Spleen (tissue), 11 donors: ENCODE data around the gene EFR3B. TPM values are rescaled to one million over a fixed set of nuclear protein-coding genes. Genes with fewer than 3 reads are reported as not detected.
A peak's percentile ranks its signal among the peaks of the same experiment; 100 is the strongest.
"Not testable (repeated sequence)": the region's sequence is repeated elsewhere in the genome, so short reads cannot be mapped to it uniquely, and the experiment has no call there.

ENCODE experiments used
- DNase-seq: peaks from one replicate; pipeline ENCODE4 v3.0.0-alpha.2; 2020
- H3K27ac ChIP-seq, 8 donors: fragments of 200-600 bp; sonication (generic) in 7 of 8; 1 replicate in 4 of 8; 2 replicates in 4 of 8; pipeline versions ENCODE4 v1.5.0 to v1.8.0; 2016 to 2021; ENCODE audit warnings: inconsistent platforms in 4 of 8, mild to moderate bottlenecking in 4 of 8, moderate library complexity in 1 of 8
- H3K27me3 ChIP-seq, 7 donors: fragments of 200-600 bp; sonication (generic) in 6 of 7; replicated peaks in 1 of 7; 1 replicate in 4 of 7; 2 replicates in 3 of 7; pipeline versions ENCODE4 v1.5.0 to v1.8.0; 2016 to 2021; ENCODE audit warnings: inconsistent platforms in 3 of 7, mild to moderate bottlenecking in 1 of 7
- H3K36me3 ChIP-seq, 6 donors: fragments of 200-600 bp; sonication (generic) in 5 of 6; 1 replicate in 4 of 6; 2 replicates in 2 of 6; pipeline versions ENCODE4 v1.5.0 to v1.8.0; 2016 to 2021; ENCODE audit warnings: inconsistent platforms in 2 of 6
- H3K4me1 ChIP-seq, 6 donors: fragments of 200-600 bp; sonication (generic) in 5 of 6; 1 replicate in 3 of 6; 2 replicates in 3 of 6; pipeline versions ENCODE4 v1.5.0 to v1.8.0; 2016 to 2021; ENCODE audit warnings: inconsistent platforms in 3 of 6
- H3K4me3 ChIP-seq, 8 donors: fragments of 200-600 bp; sonication (generic) in 7 of 8; 1 replicate in 4 of 8; 2 replicates in 4 of 8; pipeline versions ENCODE4 v1.5.0 to v1.8.0; 2016 to 2021; ENCODE audit warnings: inconsistent platforms in 4 of 8, mild to moderate bottlenecking in 4 of 8, moderate library complexity in 2 of 8
- H3K9me3 ChIP-seq, 8 donors: fragments of 200-600 bp; sonication (generic) in 7 of 8; 1 replicate in 4 of 8; 2 replicates in 4 of 8; pipeline versions ENCODE4 v1.5.0 to v1.8.0; 2016 to 2021; ENCODE audit warnings: inconsistent platforms in 4 of 8
- POLR2A ChIP-seq, 3 donors: fragments of 450-650 bp; IDR thresholded peaks; one replicate each; pipeline ENCODE4 v1.5.1; 2017; ENCODE audit warnings: antibody characterized with exemption in 3 of 3, mild to moderate bottlenecking in 1 of 3
- POLR2AphosphoS5 ChIP-seq, 3 donors: sonication (generic); formaldehyde crosslinking; IDR thresholded peaks; one replicate each; pipeline ENCODE4 v1.5.1; 2017; ENCODE audit warnings: antibody characterized with exemption in 3 of 3
- WGBS, 5 donors: extraction: QIAGEN DNeasy Blood & Tissue Kit in 3 of 5; methylation state at CpG; one replicate each; pipeline versions ENCODE4 v1.1.5 to v1.1.7; 2013 to 2018; 5-methylcytosine and 5-hydroxymethylcytosine counted together
- intact Hi-C: fragments of 100-400 bp; cut with DNase I; formaldehyde crosslinking; loops from one replicate; pipeline ENCODE4 v1.15.0; 2023; ENCODE audit warnings: low total_unique reads
- polyA plus RNA-seq, 3 donors: library from polyadenylated mRNA; stranded (reverse); fragments of 200-250 nt; gene quantifications; one replicate each; pipeline ENCODE4 v1.2.1, GENCODE V29; 2013
- total RNA-seq, 7 donors: library from RNA; depleted of rRNA in 3 of 7; stranded (reverse); fragments of >200 nt in 3 of 7; fragmentation: NEBNext Ultra II Directional in 4 of 7; extraction: Animal tissue kit (Norgen Biotek cat#: 25700) in 4 of 7; gene quantifications; one replicate each; pipeline versions ENCODE4 v1.1.0 to v1.2.1, GENCODE V29; 2016 to 2021
- TF ChIP-seq, protein P1 (sequence below), 11 experiments: fragments of 200-600 bp in 7 of 11; fragments of 450-650 bp in 4 of 11; sonication (generic) in 4 of 11; IDR thresholded peaks in 8 of 11; conservative IDR thresholded peaks in 3 of 11; 1 replicate in 7 of 11; 2 replicates in 4 of 11; pipeline versions ENCODE4 v1.4.0 to v1.8.0; 2016 to 2021; ENCODE audit warnings: antibody characterized with exemption in 11 of 11, inconsistent platforms in 4 of 11, mild to moderate bottlenecking in 1 of 11
- donor health status: healthy with polysubstance abuse.
- donor health status: DM: no; HTN: no; CAD: no; lungs with moderate emphysema.
- donor health status: DM: no; HTN: no; CAD: no.
- donor health status: Bipolar disorder and iron deficiency.
- donor health status: healthy.
- donor health status: DM: no; HTN: no; CAD: no.
- donor health status: DM: yes; HTN: yes; CAD: no.

EFR3B gene
- total and polyA plus RNA-seq, 10 donors = 0.22 to 13.2 (median 8.2) TPM

- WGBS, 5 donors = 86 to 92% (median 90%) methylated on average over 10 of the region's 10 CpGs
- H3K4me3 ChIP-seq = peak overlapping the region in 2 of 8 donors; percentile 50 to 72
- H3K4me1 ChIP-seq = peaks cover 0 to 31% (median 7%) of the 10 kb centered on the region in 6 donors
- H3K27ac ChIP-seq = peak overlapping the region in 6 of 8 donors; percentile 76 to 92 (median 86)
- intact Hi-C loops = no loop called here
- H3K9me3 ChIP-seq = no peaks in the 10 kb centered on the region
- DNase-seq = peak; percentile 71
- H3K27me3 ChIP-seq = peaks cover 0 to 4% (median 0%) of the 10 kb centered on the region in 7 donors
- H3K36me3 ChIP-seq = peaks cover 0 to 12% (median 0%) of the 10 kb centered on the region in 6 donors
- TF ChIP-seq POLR2A (IDR thresholded peaks at IDR 0.05) = no peak
- TF ChIP-seq POLR2AphosphoS5 (IDR thresholded peaks at IDR 0.05) = no peak
- TF ChIP-seq, protein P1, sequence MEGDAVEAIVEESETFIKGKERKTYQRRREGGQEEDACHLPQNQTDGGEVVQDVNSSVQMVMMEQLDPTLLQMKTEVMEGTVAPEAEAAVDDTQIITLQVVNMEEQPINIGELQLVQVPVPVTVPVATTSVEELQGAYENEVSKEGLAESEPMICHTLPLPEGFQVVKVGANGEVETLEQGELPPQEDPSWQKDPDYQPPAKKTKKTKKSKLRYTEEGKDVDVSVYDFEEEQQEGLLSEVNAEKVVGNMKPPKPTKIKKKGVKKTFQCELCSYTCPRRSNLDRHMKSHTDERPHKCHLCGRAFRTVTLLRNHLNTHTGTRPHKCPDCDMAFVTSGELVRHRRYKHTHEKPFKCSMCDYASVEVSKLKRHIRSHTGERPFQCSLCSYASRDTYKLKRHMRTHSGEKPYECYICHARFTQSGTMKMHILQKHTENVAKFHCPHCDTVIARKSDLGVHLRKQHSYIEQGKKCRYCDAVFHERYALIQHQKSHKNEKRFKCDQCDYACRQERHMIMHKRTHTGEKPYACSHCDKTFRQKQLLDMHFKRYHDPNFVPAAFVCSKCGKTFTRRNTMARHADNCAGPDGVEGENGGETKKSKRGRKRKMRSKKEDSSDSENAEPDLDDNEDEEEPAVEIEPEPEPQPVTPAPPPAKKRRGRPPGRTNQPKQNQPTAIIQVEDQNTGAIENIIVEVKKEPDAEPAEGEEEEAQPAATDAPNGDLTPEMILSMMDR (IDR thresholded peaks at IDR 0.05 in 8 of 11, conservative IDR thresholded peaks at IDR 0.05 in 3 of 11) = no peak
Measured at GRCh38 chr2:25160376-25160775, 118.5 kb downstream of the EFR3B start.

DNA sequence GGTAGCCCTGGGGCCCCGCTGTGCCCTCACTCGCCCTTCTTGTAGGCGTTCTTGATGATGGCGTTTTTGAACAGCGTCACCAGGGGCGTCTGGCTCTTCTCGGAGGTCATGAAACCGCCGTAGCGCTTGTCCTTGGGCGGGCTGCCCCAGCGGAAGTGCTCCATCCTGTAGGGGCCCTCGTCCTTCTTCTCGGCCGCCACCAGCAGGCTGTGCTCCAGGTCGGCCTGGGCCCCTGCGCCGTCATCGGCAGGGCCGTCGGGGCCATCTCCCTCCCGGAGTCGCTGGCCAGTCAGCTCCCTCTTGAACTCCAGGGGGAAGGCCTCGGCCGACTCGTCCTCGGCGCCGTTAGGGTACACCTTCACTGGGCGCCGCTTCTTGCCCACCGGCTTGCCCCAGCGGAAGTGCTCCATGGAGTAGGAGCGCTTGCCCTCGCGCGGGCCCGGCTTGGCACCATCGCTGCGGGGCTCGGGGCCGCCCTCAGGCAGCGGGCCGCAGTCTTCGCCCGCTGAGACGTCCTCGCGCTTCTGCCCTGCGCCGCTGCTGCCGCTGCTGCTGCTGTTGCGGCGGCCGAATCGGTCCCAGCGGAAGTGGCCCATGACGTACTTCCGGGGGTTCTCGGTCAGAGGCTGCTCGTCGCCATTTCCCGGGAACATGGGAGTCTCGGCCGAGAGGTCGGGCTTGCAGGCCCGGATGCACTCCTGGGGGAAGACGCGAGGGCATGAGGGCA is 119.3 kb downstream of the EFR3B start:
- intact Hi-C loops = no loop called here

DNA sequence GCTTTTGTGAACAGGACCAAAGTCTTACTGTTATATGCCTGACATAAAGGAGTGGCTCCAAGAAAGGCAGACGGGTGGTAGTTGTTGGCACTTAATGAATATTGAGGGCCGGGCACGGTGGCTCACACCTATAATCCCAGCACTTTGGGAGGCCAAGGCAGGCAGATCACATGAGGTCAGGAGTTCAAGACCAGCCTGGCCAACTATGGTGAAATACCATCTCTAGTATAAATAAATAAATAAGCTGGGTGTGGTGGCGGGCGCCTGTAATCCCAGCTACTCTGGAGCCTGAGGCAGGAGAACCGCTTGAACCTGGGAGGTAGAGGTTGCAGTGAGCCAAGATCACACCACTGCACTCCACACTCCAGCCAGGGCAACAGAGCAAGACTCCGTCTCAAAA is 120.2 kb downstream of the EFR3B start:
- H3K9me3 ChIP-seq, H3K36me3 ChIP-seq, intact Hi-C loops, H3K27me3 ChIP-seq: not testable (repeated sequence)
- H3K27ac ChIP-seq = peak overlapping the region in 4 of 8 donors; percentile 86 to 92 (median 89)
- peak; percentile 51 for DNase-seq
- 97 to 99% (median 98%) methylated on average over 7 of the region's 7 CpGs for WGBS, 5 donors
- H3K4me1 ChIP-seq = peaks cover 6 to 46% (median 13%) of the 10 kb centered on the region in 6 donors
- peak overlapping the region in 1 of 8 donors; percentile 72 for H3K4me3 ChIP-seq

More for the DNA sequence above, 119.3 kb downstream of the EFR3B start:
- Histone ChIP-seq H3K36me3 (peaks cover 0 to 3% (median 0%) of the 10 kb centered on the region in 6 donors), H3K27me3 (peaks cover 0 to 4% (median 0%) of the 10 kb centered on the region in 7 donors), H3K9me3 (no peaks in the 10 kb centered on the region), H3K4me1 (peaks cover 6 to 40% (median 12%) of the 10 kb centered on the region in 6 donors), H3K27ac (peak overlapping the region; percentile 76 to 92 (median 86)), H3K4me3 (peak overlapping the region; percentile 31 to 72 (median 41))
- DNase-seq = peak; percentile 94
- 26 to 65% (median 36%) methylated on average over 25 to 69 of the region's 69 CpGs for WGBS, 5 donors
- TF ChIP-seq, protein P1 (IDR thresholded peaks at IDR 0.05 in 8 of 11, conservative IDR thresholded peaks at IDR 0.05 in 3 of 11) = peak in 1 of 11 experiments; percentile 19
- TF ChIP-seq POLR2A (IDR thresholded peaks at IDR 0.05) = no peak
- TF ChIP-seq POLR2AphosphoS5 (IDR thresholded peaks at IDR 0.05) = peak; percentile 74 to 90 (median 79)

DNA sequence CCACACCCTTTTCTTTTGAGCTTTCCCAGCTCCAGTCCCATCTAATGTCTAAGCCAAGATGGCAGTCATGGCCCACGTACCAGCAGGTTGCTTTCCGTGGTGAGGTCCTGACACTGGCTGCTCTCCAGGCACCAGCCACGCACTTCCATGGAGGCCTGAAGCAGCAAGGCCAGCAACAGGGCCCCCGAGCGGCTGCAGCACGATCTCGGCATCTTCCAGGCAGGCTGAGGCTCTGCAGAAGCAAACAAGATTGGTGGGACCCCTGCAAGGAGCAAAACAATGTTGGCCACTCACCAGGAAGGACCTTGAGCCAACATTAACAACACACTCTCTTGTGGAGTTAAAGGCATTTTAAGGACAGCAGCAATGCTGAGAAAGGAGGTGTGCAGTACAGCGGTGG is 122.7 kb downstream of the EFR3B start:
- DNase-seq = peak; percentile 52
- 84 to 87% (median 85%) methylated on average over 8 of the region's 8 CpGs for WGBS, 5 donors

More for the DNA sequence above, 122.7 kb downstream of the EFR3B start:
- peaks cover 6 to 33% (median 26%) of the 10 kb centered on the region in 7 donors for H3K27me3 ChIP-seq
- TF ChIP-seq, protein P1 (IDR thresholded peaks at IDR 0.05 in 8 of 11, conservative IDR thresholded peaks at IDR 0.05 in 3 of 11) = no peak
- TF ChIP-seq POLR2AphosphoS5 (IDR thresholded peaks at IDR 0.05) = no peak
- TF ChIP-seq POLR2A (IDR thresholded peaks at IDR 0.05) = no peak
- intact Hi-C loops = no loop called here
- H3K9me3 ChIP-seq = no peaks in the 10 kb centered on the region
- no peaks in the 10 kb centered on the region for H3K36me3 ChIP-seq
- H3K4me1 ChIP-seq = peaks cover 12 to 61% (median 27%) of the 10 kb centered on the region in 6 donors
- no peak overlapping the region for H3K4me3 ChIP-seq
- no peak overlapping the region for H3K27ac ChIP-seq
